HAP-1 (cell line): ENCODE measurements around the gene OTOA.
"Not testable (repeated sequence)": the region's sequence is repeated elsewhere in the genome, so short reads cannot be mapped to it uniquely, and the experiment has no call there.

Experiments used
- DNase-seq, 2 experiments: peaks; one replicate each; pipeline ENCODE4 v3.0.0-alpha.2; 2016 to 2020; ENCODE audit warnings: low spot score in 2 of 2
- H3K27me3 ChIP-seq: fragments of 250-450 bp; sonication (Bioruptor Pico); 2 replicates; pipeline ENCODE4 v1.5.1; 2020; ENCODE audit warnings: low read depth, mild to moderate bottlenecking, moderate library complexity
- H3K36me3 ChIP-seq: fragments of 250-450 bp; sonication (Bioruptor Pico); replicated peaks from 2 replicates; pipeline ENCODE4 v1.5.1; 2020; ENCODE audit warnings: mild to moderate bottlenecking
- H3K4me1 ChIP-seq: fragments of 250-450 bp; sonication (Bioruptor Pico); 2 replicates; pipeline ENCODE4 v1.5.1; 2020; ENCODE audit warnings: mild to moderate bottlenecking
- H3K4me3 ChIP-seq: fragments of 250-450 bp; sonication (Bioruptor Pico); 2 replicates; pipeline ENCODE4 v1.5.1; 2020; ENCODE audit warnings: mild to moderate bottlenecking, moderate library complexity
- H3K9me3 ChIP-seq: fragments of 250-450 bp; sonication (Bioruptor Pico); 2 replicates; pipeline ENCODE4 v1.5.1; 2020; ENCODE audit warnings: mild to moderate bottlenecking, moderate library complexity
- in situ Hi-C: fragments of 300-500 bp; cut with MboI; formaldehyde crosslinking; loops from 3 replicates; pipeline ENCODE4 v1.14.3; 2020; ENCODE audit warnings: low sequenced_read_pairs, inconsistent platforms, mixed read lengths

Gene OTOA

GRCh38 chr16:21646721-21647561 lies 16.8 kb upstream of the OTOA start:
- Histone ChIP-seq H3K27me3 (no peaks in the 10 kb centered on the region), H3K4me3 (no peak overlapping the region), H3K4me1 (peaks cover 7% of the 10 kb centered on the region), H3K36me3 (no peaks in the 10 kb centered on the region), H3K9me3 (no peaks in the 10 kb centered on the region)
- in situ Hi-C loops: no loop called here
- DNase-seq: no peak

GRCh38 chr16:21647562-21648164 lies 16.1 kb upstream of the OTOA start:
- in situ Hi-C loops: no loop called here
- H3K36me3 ChIP-seq: no peaks in the 10 kb centered on the region
- H3K9me3 ChIP-seq: no peaks in the 10 kb centered on the region
- no peak for DNase-seq
- no peaks in the 10 kb centered on the region for H3K27me3 ChIP-seq
- peaks cover 6% of the 10 kb centered on the region for H3K4me1 ChIP-seq
- H3K4me3 ChIP-seq: no peak overlapping the region

GRCh38 chr16:21649826-21650406 lies 13.9 kb upstream of the OTOA start:
- in situ Hi-C loops, H3K4me1 ChIP-seq, H3K9me3 ChIP-seq, H3K27me3 ChIP-seq, H3K36me3 ChIP-seq, H3K4me3 ChIP-seq, DNase-seq: not testable (repeated sequence)

GRCh38 chr16:21650521-21650920 lies 13.2 kb upstream of the OTOA start:
- H3K27me3 ChIP-seq: no peaks in the 10 kb centered on the region
- in situ Hi-C loops: no loop called here
- H3K9me3 ChIP-seq: no peaks in the 10 kb centered on the region
- H3K4me3 ChIP-seq: no peak overlapping the region
- no peak for DNase-seq
- peaks cover 3% of the 10 kb centered on the region; the same call in 1 of the 2 replicates for H3K4me1 ChIP-seq
- H3K36me3 ChIP-seq: peaks cover 2% of the 10 kb centered on the region; the same call in 1 of the 2 replicates

- no peaks in the 10 kb centered on the region for H3K9me3 ChIP-seq
- H3K4me1 ChIP-seq: no peaks in the 10 kb centered on the region
- DNase-seq: no peak
- no peaks in the 10 kb centered on the region for H3K27me3 ChIP-seq
- no peak overlapping the region for H3K4me3 ChIP-seq
- peaks cover 4% of the 10 kb centered on the region; the same call in 1 of the 2 replicates for H3K36me3 ChIP-seq
- in situ Hi-C loops: no loop called here
These were observed 12.3 kb upstream of the OTOA start for GRCh38 chr16:21651515-21651914.

- peaks cover 7% of the 10 kb centered on the region; the same call in 1 of the 2 replicates for H3K36me3 ChIP-seq
- H3K4me3 ChIP-seq: no peak within 1 kb of the TSS
- H3K4me1 ChIP-seq: no peaks in the 10 kb centered on the region
- in situ Hi-C loops: no loop called here
- H3K27me3 ChIP-seq: no peaks in the 10 kb centered on the region
- DNase-seq: no peak
- no peaks in the 10 kb centered on the region for H3K9me3 ChIP-seq
These were observed 11.3 kb upstream of the OTOA start, which contains the start of gene IGSF6 for GRCh38 chr16:21652453-21652852. Gene IGSF6 (minus strand): TSS chr16:21652608. CDS start chr16:21652598, 10 bp downstream.

GRCh38 chr16:21653571-21653970 lies 10.2 kb upstream of the OTOA start:
- no peak overlapping the region for H3K4me3 ChIP-seq
- no peaks in the 10 kb centered on the region for H3K4me1 ChIP-seq
- H3K27me3 ChIP-seq: no peaks in the 10 kb centered on the region
- DNase-seq: no peak
- in situ Hi-C loops: no loop called here
- H3K9me3 ChIP-seq: no peaks in the 10 kb centered on the region
- H3K36me3 ChIP-seq: peaks cover 7% of the 10 kb centered on the region; the same call in 1 of the 2 replicates

GRCh38 chr16:21654466-21654865 lies 9.3 kb upstream of the OTOA start:
- Histone ChIP-seq H3K4me1 (no peaks in the 10 kb centered on the region), H3K27me3 (no peaks in the 10 kb centered on the region), H3K36me3 (peaks cover 7% of the 10 kb centered on the region; the same call in 1 of the 2 replicates), H3K9me3 (no peaks in the 10 kb centered on the region), H3K4me3 (no peak overlapping the region)
- in situ Hi-C loops: no loop called here
- DNase-seq: no peak

GRCh38 chr16:21654881-21655280 lies 8.9 kb upstream of the OTOA start:
- DNase-seq: no peak
- H3K27me3 ChIP-seq: no peaks in the 10 kb centered on the region
- in situ Hi-C loops: no loop called here
- H3K9me3 ChIP-seq: no peaks in the 10 kb centered on the region
- no peaks in the 10 kb centered on the region for H3K4me1 ChIP-seq
- no peak overlapping the region for H3K4me3 ChIP-seq
- H3K36me3 ChIP-seq: peaks cover 7% of the 10 kb centered on the region; the same call in 1 of the 2 replicates

- Histone ChIP-seq H3K4me1 (no peaks in the 10 kb centered on the region), H3K27me3 (no peaks in the 10 kb centered on the region), H3K4me3 (no peak overlapping the region), H3K36me3 (peaks cover 7% of the 10 kb centered on the region; the same call in 1 of the 2 replicates), H3K9me3 (no peaks in the 10 kb centered on the region)
- peak; percentile 42 to 54 for DNase-seq
- in situ Hi-C loops: no loop called here
These were observed 6.7 kb upstream of the OTOA start for GRCh38 chr16:21656795-21657768.

- Histone ChIP-seq H3K9me3 (no peaks in the 10 kb centered on the region), H3K27me3 (no peaks in the 10 kb centered on the region), H3K36me3 (peaks cover 7% of the 10 kb centered on the region; the same call in 1 of the 2 replicates), H3K4me1 (no peaks in the 10 kb centered on the region), H3K4me3 (no peak overlapping the region)
- no peak for DNase-seq
- in situ Hi-C loops: no loop called here
These were observed 4.6 kb upstream of the OTOA start for GRCh38 chr16:21659124-21659523.

- no peak overlapping the region for H3K4me3 ChIP-seq
These were observed 1.2 kb downstream of the OTOA start for GRCh38 chr16:21664801-21665492.

More at GRCh38 chr16:21664801-21665492, 1.2 kb downstream of the OTOA start:
- peaks cover 9% of the 10 kb centered on the region for H3K4me1 ChIP-seq
- no peaks in the 10 kb centered on the region for H3K36me3 ChIP-seq
- H3K27me3 ChIP-seq: no peaks in the 10 kb centered on the region
- no peak for DNase-seq
- peaks cover 3% of the 10 kb centered on the region; the same call in 1 of the 2 replicates for H3K9me3 ChIP-seq
- in situ Hi-C loops: no loop called here
